Adipose tissue (tissue), 3 donors: Measurements from ENCODE around the gene KIF27. TPM values are rescaled to one million over a fixed set of nuclear protein-coding genes. Genes with fewer than 3 reads are reported as not detected.
"Not testable (repeated sequence)": the region's sequence is repeated elsewhere in the genome, so short reads cannot be mapped to it uniquely, and the experiment has no call there.

Experiments
- H3K27ac ChIP-seq: one replicate; pipeline ENCODE4 v1.5.1; 2013; ENCODE audit warnings: low read depth, low read length
- WGBS, 3 donors: extraction: QIAGEN DNeasy Blood & Tissue Kit; methylation state at CpG; one replicate each; pipeline ENCODE4 v1.1.7; 2013; 5-methylcytosine and 5-hydroxymethylcytosine counted together
- polyA plus RNA-seq, 3 donors: library from polyadenylated mRNA; stranded (reverse); fragments of 200-250 nt; gene quantifications; one replicate each; pipeline ENCODE4 v1.2.3, GENCODE V29; 2013
- donor health status: healthy with polysubstance abuse.
- donor health status: Bipolar disorder and iron deficiency.
- donor health status: healthy.

KIF27 gene, protein sequence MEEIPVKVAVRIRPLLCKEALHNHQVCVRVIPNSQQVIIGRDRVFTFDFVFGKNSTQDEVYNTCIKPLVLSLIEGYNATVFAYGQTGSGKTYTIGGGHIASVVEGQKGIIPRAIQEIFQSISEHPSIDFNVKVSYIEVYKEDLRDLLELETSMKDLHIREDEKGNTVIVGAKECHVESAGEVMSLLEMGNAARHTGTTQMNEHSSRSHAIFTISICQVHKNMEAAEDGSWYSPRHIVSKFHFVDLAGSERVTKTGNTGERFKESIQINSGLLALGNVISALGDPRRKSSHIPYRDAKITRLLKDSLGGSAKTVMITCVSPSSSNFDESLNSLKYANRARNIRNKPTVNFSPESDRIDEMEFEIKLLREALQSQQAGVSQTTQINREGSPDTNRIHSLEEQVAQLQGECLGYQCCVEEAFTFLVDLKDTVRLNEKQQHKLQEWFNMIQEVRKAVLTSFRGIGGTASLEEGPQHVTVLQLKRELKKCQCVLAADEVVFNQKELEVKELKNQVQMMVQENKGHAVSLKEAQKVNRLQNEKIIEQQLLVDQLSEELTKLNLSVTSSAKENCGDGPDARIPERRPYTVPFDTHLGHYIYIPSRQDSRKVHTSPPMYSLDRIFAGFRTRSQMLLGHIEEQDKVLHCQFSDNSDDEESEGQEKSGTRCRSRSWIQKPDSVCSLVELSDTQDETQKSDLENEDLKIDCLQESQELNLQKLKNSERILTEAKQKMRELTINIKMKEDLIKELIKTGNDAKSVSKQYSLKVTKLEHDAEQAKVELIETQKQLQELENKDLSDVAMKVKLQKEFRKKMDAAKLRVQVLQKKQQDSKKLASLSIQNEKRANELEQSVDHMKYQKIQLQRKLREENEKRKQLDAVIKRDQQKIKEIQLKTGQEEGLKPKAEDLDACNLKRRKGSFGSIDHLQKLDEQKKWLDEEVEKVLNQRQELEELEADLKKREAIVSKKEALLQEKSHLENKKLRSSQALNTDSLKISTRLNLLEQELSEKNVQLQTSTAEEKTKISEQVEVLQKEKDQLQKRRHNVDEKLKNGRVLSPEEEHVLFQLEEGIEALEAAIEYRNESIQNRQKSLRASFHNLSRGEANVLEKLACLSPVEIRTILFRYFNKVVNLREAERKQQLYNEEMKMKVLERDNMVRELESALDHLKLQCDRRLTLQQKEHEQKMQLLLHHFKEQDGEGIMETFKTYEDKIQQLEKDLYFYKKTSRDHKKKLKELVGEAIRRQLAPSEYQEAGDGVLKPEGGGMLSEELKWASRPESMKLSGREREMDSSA (N-terminal part only)
- 1 to 10 TPM in 2 of 3 donors, under 1 TPM in 1; 0.98 to 1.3 (median 1.2) TPM for polyA plus RNA-seq

DNA sequence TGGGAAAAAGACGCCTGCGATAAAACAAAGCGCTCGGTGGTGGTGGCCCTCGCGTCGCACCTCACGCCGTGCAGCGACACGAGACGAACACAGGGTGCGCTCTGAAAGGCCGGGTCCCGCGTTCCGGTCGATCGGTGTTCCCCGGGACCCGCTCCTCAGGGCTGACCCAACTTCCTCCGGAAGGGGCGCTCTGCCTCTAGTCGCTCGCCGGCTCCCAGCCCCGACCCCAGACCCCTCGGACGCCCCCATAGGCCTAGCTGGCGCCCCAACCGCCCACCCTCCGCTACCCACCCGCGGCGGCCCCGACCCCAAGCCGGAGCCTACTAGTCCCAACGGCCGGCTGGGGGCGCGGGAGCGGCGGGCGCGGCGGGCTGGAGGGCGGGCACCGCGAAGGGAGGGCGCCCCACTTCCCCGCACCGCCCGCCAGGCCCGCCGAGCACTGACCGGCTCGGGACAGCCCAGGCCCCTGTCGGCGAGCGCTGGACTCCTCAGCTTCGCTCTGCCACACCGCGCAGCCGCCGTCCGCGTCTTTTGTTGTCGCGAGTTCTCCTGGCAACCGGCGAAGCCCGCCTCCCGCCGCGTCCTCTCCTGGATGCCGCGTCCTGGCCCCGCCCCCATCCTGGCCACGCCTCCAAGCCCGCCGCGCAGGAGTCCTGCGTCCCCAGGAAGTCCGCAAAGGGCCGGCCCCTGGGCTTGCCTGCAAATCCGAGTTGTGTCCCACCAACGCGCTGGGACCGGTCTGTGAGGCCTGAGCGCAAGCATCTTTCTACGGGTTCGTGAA lies at the start of gene KIF27:
KIF27 (minus strand) TSS at position 506 of the 781 bp plus-strand sequence. CDS start 5,841 bp downstream, outside the sequence.
- 0% methylated on average over 67 to 92 of the region's 92 CpGs for WGBS, 3 donors
- H3K27ac ChIP-seq, result peak within 1 kb of the TSS; percentile 82

DNA sequence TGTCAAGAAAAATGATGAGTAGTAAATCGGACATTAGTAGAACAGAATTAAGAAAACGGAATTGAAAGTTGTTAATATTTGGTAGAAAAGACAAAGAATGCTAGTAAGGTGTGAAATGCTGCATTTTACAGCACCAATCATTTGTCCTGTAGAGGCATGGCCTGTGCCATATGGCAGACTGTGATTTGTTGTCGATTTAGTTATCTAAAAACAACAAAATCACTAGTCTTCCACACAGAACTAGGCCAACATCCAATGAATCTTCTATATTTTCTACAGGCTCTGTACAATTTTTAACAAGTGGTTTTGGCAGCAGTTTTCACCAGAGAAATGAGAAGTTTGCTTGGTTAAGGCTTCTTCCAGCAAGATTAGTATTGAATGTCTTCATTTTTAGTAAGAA lies 48.4 kb upstream of the KIF27 start:
- no peak overlapping the region for H3K27ac ChIP-seq
- WGBS, 3 donors, result 61 to 84% (median 80%) methylated on average over 3 of the region's 3 CpGs

DNA sequence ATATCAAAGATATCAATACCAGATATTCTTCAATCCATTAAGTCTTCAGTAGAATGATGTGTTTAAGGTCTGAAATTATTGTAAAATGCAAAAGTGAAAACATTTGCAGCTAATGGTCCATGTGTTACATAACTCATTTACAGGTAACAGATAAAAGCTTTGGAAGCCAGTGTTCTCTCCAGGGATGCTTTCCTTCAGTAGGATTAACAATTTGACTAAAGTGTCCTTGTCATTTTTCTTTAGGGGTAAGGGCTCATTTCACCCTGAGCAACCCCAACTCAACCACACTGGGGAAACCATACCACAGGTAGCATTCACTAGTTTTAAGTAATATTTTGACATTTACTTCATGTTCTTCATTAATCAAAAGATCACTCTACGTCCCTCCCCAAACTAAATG lies 45.8 kb upstream of the KIF27 start:
- 78 to 91% (median 86%) methylated on average over 1 of the region's 1 CpG for WGBS, 3 donors
- no peak overlapping the region for H3K27ac ChIP-seq

DNA sequence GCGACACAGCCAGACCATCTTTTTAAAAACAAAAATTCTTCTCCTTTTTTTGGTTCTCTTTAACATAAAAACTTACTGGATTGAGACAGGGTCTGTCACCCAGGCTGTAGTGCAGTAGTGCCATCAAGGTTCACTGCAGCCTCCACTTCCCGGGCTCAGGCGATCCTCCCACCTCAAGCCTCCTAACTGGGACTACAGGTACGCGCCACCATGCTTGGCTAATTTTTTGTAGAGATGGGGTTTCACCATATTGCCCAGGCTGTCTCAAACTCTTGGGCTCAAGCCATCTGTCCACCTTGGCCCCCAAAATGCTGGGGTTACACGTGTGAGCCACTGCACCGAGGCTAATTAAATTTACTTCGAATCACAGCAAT lies 45.0 kb upstream of the KIF27 start:
- WGBS, 3 donors, result 87 to 90% (median 89%) methylated on average over 8 of the region's 8 CpGs
- H3K27ac ChIP-seq, result no peak overlapping the region

DNA sequence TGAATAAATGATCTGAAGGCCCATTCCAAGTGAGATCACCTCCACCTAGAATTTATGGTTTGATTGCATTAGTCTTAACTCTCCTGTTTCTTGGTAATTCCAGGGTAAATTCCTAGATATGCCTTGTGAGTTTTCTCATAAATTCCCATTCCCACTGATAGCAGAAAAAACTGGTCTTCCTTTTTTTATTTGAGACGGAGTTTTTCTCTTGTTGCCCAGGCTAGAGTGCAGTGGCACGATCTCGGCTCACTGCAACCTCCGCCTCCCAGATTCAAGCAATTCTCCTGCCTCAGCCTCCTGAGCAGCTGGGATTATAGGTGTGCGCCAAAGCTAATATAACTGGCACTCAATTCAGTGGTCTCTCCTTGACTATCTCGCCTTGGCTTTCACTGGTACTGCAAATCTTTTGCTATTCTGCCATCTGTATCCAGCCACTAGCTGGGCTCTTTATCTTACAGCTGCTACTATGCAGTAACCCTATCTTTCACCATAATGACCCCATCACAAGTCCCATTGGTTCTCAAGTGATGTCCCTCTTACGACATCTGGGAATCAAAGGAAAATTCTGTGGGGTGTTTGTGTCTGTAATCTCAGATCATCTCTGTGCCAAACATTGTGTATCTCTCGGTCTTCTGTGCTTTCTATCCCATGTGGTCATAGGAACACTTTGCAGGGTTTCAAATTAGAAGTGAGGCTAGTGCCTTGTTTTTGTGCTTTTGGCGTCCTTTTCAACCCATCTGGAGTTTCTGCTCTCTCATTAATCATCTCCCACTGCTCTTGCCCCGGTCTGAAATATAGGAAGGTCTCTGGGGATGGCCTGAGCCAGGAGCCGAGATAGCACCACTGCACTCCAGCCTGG lies 44.3 kb upstream of the KIF27 start:
- no peak overlapping the region for H3K27ac ChIP-seq
- WGBS, 3 donors, result 63 to 70% (median 64%) methylated on average over 11 of the region's 11 CpGs

DNA sequence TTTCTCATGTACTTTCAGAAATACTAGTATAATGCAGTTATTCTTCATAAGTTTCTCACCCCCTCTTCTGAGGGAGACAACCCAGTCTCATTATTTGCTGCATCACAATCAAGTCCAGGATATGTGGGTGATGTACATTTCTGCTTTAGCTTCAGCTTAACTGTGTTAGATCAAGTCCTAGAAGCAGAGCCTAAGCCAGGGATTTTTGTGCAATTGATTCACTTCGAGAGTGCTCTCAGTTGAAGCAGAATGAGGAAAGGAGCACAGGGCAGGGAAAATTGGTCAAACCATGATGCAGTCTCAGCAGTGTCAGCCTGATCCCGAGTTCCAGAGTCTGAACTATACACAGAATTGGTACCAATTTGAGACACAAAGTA lies 43.7 kb upstream of the KIF27 start:
- no peak overlapping the region for H3K27ac ChIP-seq
- 53 to 66% (median 64%) methylated on average over 2 of the region's 2 CpGs for WGBS, 3 donors

DNA sequence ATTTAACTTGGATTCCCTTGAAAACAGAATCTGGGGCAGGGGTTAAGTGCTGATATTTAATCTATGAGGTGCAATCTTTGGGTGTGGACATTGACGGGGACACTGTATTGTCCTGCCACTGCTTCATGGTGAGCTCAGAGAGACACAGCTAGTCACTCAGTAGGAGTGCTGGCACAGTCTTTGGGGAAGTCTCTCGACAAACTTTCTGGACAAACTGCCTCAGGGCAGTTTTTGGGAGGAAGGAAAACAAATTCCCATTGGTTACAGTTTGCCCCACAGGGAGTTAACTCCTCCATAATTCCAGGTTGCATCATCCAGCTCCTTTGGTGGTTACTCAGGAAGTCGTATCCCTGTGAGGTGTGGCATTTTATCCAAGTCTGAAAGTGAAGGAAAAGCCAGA lies 40.9 kb upstream of the KIF27 start:
- WGBS, 3 donors, result 43 to 49% (median 43%) methylated on average over 3 of the region's 3 CpGs
- H3K27ac ChIP-seq, result no peak overlapping the region

DNA sequence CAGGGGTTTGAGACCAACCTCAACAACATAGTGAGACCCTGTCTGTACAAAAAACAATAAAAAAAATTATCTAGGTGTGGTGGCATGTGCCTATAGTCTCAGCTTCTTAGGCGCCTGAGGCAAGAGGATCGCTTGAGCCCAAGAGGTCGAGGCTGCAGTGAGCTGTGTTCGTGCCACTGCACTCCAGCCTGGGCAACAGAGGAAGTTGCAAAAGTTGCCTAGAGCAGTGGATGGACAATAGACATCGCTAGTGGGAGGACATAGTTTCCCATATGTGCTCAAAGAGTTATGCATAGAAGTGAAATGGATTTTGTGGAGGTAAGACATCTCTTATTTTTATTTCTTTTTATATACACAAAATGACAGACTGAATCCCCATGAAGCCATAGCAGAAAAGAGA lies 39.8 kb upstream of the KIF27 start:
- WGBS, 3 donors, result 68 to 89% (median 73%) methylated on average over 5 of the region's 5 CpGs

DNA sequence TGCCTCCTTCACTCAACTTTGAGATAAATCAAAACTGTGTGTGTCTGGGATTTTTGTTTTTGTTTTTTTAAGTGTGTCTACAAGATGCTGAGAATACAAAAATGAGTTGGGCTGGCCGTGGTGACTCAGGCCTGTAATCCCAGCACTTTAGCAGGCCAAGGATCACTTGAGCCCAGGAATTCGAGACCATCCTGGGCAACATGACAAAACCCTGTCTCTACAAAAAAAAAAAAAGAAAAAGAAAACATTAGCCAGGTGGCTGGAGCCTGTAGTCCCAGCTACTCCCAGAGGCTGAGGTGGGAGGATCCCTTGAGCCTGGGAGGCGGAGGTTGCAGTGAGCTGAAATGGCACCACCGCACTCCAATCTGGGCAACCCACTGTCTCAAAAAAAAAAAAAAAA lies 37.8 kb upstream of the KIF27 start:
- H3K27ac ChIP-seq, result no peak overlapping the region
- WGBS, 3 donors, result 64 to 77% (median 75%) methylated on average over 4 of the region's 4 CpGs

More for the DNA sequence above, 39.8 kb upstream of the KIF27 start:
- H3K27ac ChIP-seq, result no peak overlapping the region

DNA sequence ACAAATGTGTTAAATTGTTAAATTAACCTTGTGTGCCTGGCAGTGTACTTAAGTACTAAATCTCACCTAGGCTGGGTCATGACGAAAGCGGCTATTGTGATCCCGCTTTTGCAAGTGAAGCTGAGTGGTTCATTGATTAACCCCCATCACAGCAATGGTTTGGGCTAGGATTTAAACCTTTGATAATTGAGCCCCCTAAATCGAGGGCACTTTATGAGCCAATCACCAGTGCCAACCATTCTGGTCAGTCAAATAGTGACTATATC lies 35.9 kb upstream of the KIF27 start:
- no peak overlapping the region for H3K27ac ChIP-seq
- WGBS, 3 donors, result 45 to 77% (median 65%) methylated on average over 4 of the region's 4 CpGs

DNA sequence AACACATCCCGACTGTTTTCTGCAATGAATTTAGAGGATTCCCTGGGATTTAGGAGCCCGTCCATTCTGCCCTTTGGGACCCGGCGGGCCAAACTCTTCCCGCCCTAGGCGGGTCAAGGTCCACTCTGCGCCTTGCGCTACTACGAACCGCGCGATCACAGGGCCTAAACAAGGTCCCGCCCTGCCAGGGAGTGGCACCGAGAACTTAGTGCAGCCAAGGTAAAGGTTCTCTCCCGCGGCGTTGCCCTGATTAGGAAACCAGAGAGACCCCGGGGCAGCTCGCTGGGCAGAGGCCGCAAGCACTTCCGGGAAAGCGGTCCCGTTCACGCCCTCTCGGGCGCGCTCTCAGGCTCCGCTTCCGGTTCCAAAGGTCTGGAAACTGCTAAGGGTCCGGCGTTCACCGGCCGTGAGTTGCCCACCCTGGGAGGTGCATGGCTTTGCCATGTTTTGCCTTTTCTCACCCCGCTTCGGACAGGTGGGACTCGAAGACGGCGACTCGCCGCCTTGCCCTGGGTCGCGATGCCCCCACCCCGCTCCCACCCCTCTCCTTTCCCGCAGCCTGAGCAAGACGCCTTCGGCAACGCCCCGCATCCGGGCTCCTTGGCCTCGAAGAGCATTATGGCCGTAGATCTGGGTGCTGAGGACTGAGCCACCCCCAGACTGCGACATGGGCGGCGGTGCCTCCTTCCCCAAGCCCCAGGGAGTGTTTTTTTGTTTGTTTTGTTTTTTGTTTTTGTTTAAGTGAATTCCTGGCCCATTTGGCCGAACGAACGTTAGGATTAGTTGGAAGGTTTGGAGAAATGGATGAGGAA lies 35.4 kb upstream of the KIF27 start:
- 1 to 3% (median 3%) methylated on average over 55 to 57 of the region's 57 CpGs for WGBS, 3 donors
- H3K27ac ChIP-seq, result no peak overlapping the region

DNA sequence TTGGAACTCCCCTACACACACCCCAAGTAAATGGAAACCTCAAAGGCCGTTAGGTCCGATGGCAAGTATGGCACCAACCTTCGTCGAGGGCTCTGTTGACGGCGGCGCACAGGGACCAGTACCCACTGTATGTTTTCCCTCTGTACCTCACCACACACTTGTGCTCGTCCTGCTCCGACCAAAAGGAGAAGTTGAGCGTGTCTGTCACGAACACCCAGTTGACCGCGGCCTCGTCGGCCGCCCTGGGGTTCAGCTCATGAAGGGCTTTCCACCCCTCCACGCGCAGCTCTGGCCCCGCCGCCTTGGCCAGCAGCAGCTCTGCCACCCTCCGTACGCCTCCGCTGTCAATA lies 34.8 kb upstream of the KIF27 start:
- WGBS, 3 donors, result 3 to 7% (median 5%) methylated on average over 23 of the region's 23 CpGs
- H3K27ac ChIP-seq, result no peak overlapping the region

DNA sequence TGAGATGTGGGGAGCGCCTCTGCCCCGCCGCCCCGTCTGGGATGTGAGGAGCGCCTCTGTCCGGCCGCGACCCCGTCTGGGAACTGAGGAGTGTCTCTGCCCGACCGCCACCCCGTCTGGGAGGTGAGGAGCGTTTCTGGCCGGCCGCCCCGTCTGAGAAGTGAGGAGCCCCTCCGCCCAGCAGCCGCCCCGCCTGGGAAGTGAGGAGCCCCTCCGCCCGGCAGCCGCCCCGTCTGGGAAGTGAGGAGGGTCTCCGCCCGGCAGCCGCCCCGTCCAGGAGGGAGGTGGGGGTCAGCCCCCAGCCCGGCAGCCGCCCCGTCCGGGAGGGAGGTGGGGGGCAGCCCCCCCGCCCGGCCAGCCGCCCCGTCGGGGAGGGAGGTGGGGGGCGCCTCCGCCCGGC lies 26.9 kb upstream of the KIF27 start:
- H3K27ac ChIP-seq, result not testable (repeated sequence)
- 97% methylated on average over 12 to 30 of the region's 39 CpGs for WGBS, 3 donors

DNA sequence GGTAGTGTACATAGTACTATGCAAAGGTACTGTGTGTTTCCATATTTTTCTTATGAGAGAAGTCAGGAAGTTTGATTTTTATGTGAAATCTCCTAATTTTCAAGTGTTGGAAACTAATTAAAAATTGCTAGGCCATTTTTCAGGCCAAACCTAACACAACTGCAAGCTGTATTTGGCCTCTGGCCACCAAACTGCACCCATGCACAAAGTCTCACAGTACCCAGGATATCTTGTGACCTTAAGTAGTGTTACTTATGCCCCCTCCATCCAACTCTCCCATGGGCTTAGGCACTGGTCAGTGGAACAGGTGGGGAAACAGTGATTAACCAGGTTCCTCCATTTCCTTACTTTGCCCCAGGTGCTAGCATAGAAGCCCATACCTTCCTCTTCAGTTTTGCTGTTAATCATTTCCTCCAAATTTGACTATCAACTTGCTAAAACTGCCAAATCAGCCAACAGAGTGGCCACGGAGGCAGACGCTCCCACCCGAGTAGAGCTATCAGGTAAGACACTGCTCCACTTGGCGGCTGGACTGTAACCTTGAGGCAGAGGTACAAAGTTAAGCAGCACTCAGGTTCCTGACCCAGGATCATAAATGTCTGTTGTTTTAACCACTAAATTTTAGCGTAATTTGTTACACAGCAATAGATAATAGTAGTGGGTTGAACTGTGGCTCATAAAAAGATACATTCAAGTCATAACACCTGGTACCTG lies 19.5 kb upstream of the KIF27 start:
- H3K27ac ChIP-seq, result no peak overlapping the region
- 40 to 87% (median 85%) methylated on average over 5 of the region's 5 CpGs for WGBS, 3 donors

DNA sequence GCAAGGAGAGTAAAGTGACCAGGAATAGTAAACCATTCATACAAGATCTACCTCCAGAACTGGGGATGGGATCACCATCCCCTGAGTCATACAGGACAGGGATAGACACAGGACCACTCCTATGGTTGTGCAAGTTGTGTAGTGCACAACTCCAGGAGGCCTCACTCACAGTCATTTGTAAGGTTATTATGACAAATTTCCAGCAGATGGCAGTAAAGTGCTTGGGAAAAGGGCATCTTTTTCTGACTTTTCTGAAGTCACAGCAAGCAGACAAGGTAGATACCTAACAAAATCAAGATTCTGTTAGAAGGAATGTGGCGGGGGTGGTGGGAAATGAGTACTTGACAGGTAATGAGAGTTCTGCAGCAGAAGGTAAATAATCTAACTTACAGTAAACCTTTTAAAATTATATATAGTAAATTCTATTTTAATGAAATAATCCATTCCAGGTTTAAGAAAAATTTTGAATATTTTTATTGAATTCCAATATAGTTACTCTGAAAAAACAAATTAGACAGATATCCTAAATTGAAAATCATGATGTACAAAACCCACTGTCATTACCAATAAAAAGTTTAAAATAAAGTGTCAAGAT lies 16.7 kb upstream of the KIF27 start:
- WGBS, 3 donors, result 24 to 57% (median 57%) methylated on average over 1 of the region's 1 CpG
- no peak overlapping the region for H3K27ac ChIP-seq

DNA sequence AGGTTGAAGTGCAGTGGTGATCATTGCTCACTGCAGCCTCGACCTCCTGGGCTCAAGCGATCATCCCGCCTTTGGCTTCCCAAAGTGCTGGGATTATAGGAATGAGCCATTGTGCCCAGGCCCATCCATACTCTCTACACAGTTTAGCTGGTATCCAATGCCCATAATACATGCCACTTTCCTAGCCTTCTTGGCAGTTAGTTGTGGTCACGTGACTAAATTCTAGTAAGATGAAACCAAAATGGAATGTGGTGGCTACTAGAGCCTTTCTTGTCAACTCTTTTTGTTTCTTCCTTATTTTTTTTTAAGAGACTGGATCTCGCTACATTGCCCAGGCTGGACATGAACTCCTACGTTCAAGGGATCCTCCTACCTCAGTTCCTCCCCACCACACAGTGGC lies 15.3 kb upstream of the KIF27 start:
- no peak overlapping the region for H3K27ac ChIP-seq
- 81 to 90% (median 87%) methylated on average over 6 of the region's 6 CpGs for WGBS, 3 donors
